ENCODE data around the gene SLC6A6.
"Not testable (repeated sequence)": the region's sequence is repeated elsewhere in the genome, so short reads cannot be mapped to it uniquely, and the experiment has no call there.

Gene SLC6A6

GRCh38 chr3:14510838-14511622, 108.6 kb downstream of the SLC6A6 start:
- DNase-seq = no peak

- DNase-seq = no peak
These were observed 109.3 kb downstream of the SLC6A6 start for GRCh38 chr3:14511623-14512280.

- DNase-seq = no peak
These were observed 110.0 kb downstream of the SLC6A6 start for GRCh38 chr3:14512281-14512941.

GRCh38 chr3:14512942-14513327, 110.5 kb downstream of the SLC6A6 start:
- DNase-seq = no peak

- DNase-seq = no peak
These were observed 111.3 kb downstream of the SLC6A6 start for GRCh38 chr3:14513566-14514322.

GRCh38 chr3:14514323-14514720, 111.9 kb downstream of the SLC6A6 start:
- no peak for DNase-seq

GRCh38 chr3:14515526-14515925, 113.1 kb downstream of the SLC6A6 start:
- DNase-seq = not testable (repeated sequence)

GRCh38 chr3:14516738-14517345, 114.4 kb downstream of the SLC6A6 start:
- no peak for DNase-seq

- no peak for DNase-seq
These were observed 115.4 kb downstream of the SLC6A6 start for GRCh38 chr3:14517601-14518431.

GRCh38 chr3:14518432-14518802, 116.0 kb downstream of the SLC6A6 start:
- DNase-seq = no peak

GRCh38 chr3:14518893-14519292, 116.5 kb downstream of the SLC6A6 start:
- no peak for DNase-seq

- no peak for DNase-seq
These were observed 117.0 kb downstream of the SLC6A6 start for GRCh38 chr3:14519406-14519805.

- DNase-seq = no peak
These were observed 117.7 kb downstream of the SLC6A6 start for GRCh38 chr3:14520149-14520548.

GRCh38 chr3:14520967-14521366, 118.6 kb downstream of the SLC6A6 start:
- DNase-seq = no peak

- no peak for DNase-seq
These were observed 119.2 kb downstream of the SLC6A6 start for GRCh38 chr3:14521611-14522010.

- DNase-seq = no peak
These were observed 119.8 kb downstream of the SLC6A6 start for GRCh38 chr3:14522129-14522691.

GRCh38 chr3:14522768-14523167, 120.4 kb downstream of the SLC6A6 start:
- no peak for DNase-seq

GRCh38 chr3:14523792-14524191, 121.4 kb downstream of the SLC6A6 start:
- DNase-seq = no peak

GRCh38 chr3:14524311-14524711, 121.9 kb downstream of the SLC6A6 start:
- DNase-seq = no peak

- DNase-seq = no peak
These were observed 122.7 kb downstream of the SLC6A6 start for GRCh38 chr3:14524920-14525660.
